ENCODE results near the gene UQCR11. TPM values are rescaled to one million over a fixed set of nuclear protein-coding genes. Genes with fewer than 3 reads are reported as not detected.

Gene UQCR11
- total and polyA plus RNA-seq, 2 donors (not counting 3 experiments of a cell fraction or from before 2014, with no cell fraction given): 165 to 210 TPM

GRCh38 chr19:1579222-1579621 is 26.0 kb downstream of the UQCR11 start:
- CTCF ChIA-PET: no interaction called here

More at GRCh38 chr19:1579222-1579621, 26.0 kb downstream of the UQCR11 start:
- Histone ChIP-seq H3K9ac (replicated peaks; ENCODE audit: extremely low read depth, insufficient read depth, low read length) (no peak overlapping the region), H3K27ac (ENCODE audit: insufficient read depth, low read depth, low read length) (no peak overlapping the region), H3K9me1 (replicated peaks; ENCODE audit: control insufficient read depth, extremely low read depth, insufficient read depth, low read length) (no peaks in the 10 kb centered on the region), H3K27me3 (ENCODE audit: control insufficient read depth in 2 of 2, insufficient read depth in 2 of 2, low read length in 2 of 2) (no peaks in the 10 kb centered on the region), H3K9me3 (replicated peaks; ENCODE audit: control insufficient read depth, insufficient read depth, low read length) (no peaks in the 10 kb centered on the region), H2AFZ (ENCODE audit: low read depth, low read length) (no peak overlapping the region), H3K4me1 (ENCODE audit: control insufficient read depth, extremely low read depth, insufficient read depth, low read length) (no peaks in the 10 kb centered on the region), H3K4me3 (replicated peaks in 1 of 3; ENCODE audit: insufficient read depth in 1 of 3, low read depth in 1 of 3, low read length in 3 of 3) (no peak overlapping the region), H3K36me3 (ENCODE audit: control insufficient read depth in 2 of 2, extremely low read depth in 1 of 2, insufficient read depth in 2 of 2, low read length in 2 of 2) (peaks cover 14 to 46% of the 10 kb centered on the region in 2 experiments), H3K4me2 (ENCODE audit: insufficient read depth, low read length) (no peak overlapping the region), H4K20me1 (replicated peaks; ENCODE audit: control insufficient read depth, extremely low read depth, insufficient read depth, low read length) (no peaks in the 10 kb centered on the region), H3K79me2 (ENCODE audit: control insufficient read depth, insufficient read depth, low read length) (no peaks in the 10 kb centered on the region)
- POLR2A ChIA-PET: no interaction called here
- no TSS peak for BruUV-seq (replicated peaks)
- no peak for FAIRE-seq
- TF ChIP-seq MAX (IDR thresholded peaks at IDR 0.05; ENCODE audit: insufficient read depth, insufficient read length): no peak
- no peak for TF ChIP-seq EZH2 (IDR thresholded peaks at IDR 0.05; ENCODE audit: borderline replicate concordance, low read depth, low read length, severe bottlenecking)
- TF ChIP-seq FOS (IDR thresholded peaks at IDR 0.05; ENCODE audit: borderline replicate concordance, insufficient read depth, low read length): no peak
- no peak for TF ChIP-seq CTCF (IDR thresholded peaks at IDR 0.05; ENCODE audit: extremely low read depth in 1 of 2, insufficient read depth in 1 of 2, low read depth in 1 of 2, low read length in 2 of 2)
- no peak for TF ChIP-seq JUN (IDR thresholded peaks at IDR 0.05; ENCODE audit: borderline replicate concordance, insufficient read depth, insufficient read length, low read depth)
- TF ChIP-seq MYC (IDR thresholded peaks at IDR 0.05; ENCODE audit: low read depth, low read length): no peak
- no peak for TF ChIP-seq POLR2AphosphoS5 (IDR thresholded peaks at IDR 0.05; ENCODE audit: insufficient read depth, low read depth, low read length)
- TF ChIP-seq POLR2A (IDR thresholded peaks at IDR 0.05; ENCODE audit: low read depth, low read length): no peak
- TF ChIP-seq GATA2 (IDR thresholded peaks at IDR 0.05; ENCODE audit: insufficient read depth, insufficient read length, low read depth, low read length): no peak
- intact Hi-C loops (cut with micrococcal nuclease): no loop called here
- dilution Hi-C loops (cut with MboI; ENCODE audit: extremely low pct_ligation_motif_present, low sequenced_read_pairs): no loop called here
- no peak for DNase-seq (ENCODE audit: low read depth, low spot score)
